Stimulated activated naive CD8-positive, alpha-beta T cell treated with anti-CD3 and anti-CD28 coated beads, Interleukin-15, Interleukin-2, amounts not matched to agents 100 U/mL and 50 U/mL, for 24 hours (primary cell): Measurements from ENCODE around the gene PCED1B.
A peak's percentile ranks its signal among the peaks of the same experiment; 100 is the strongest.
"Not testable (repeated sequence)": the region's sequence is repeated elsewhere in the genome, so short reads cannot be mapped to it uniquely, and the experiment has no call there.

Experiments
- ATAC-seq: fragments of 150-1000 bp; cut with Tn5 transposase; one replicate; pipeline ENCODE4 v1.10.0; 2021
- DNase-seq: peaks from one replicate; pipeline ENCODE4 v3.0.0; 2021

Gene PCED1B

DNA sequence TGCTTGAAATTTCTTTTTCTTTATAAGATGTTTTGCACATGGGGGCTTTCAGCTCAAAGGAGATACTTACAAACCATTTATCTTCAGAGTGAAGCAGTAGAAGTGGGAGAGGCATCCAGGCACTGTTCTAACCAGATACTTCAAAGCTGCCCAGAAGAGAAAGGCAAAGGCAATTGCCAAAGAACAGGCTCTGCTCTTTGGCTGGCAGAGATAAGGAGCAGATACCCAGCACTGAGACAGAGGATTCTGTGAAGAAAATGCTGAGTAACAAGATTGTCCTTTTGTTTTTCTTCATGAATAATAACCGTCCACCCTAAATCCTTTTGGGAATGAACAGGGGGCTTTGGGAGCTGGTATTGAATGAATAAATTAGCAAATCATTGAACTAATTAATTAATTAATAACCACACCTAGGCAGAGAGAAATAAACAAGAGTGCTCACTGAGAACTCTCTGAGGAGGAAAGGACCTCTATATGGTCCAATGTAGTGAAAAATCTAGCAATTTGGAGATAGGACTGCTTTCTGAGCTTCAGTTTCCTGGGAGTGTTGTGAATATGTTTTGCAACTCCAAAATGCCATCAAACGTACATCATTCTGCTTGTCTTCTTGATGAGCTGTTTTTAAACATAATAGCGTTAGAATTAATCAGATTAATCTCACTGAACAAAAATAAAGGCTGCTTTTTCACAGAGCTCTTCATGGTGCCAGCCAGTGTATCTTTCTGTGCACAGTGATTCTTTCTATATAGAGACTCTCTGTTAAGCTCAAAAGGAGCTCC lies 193.2 kb downstream of the PCED1B start:
- no peak for ATAC-seq
- DNase-seq, result no peak

DNA sequence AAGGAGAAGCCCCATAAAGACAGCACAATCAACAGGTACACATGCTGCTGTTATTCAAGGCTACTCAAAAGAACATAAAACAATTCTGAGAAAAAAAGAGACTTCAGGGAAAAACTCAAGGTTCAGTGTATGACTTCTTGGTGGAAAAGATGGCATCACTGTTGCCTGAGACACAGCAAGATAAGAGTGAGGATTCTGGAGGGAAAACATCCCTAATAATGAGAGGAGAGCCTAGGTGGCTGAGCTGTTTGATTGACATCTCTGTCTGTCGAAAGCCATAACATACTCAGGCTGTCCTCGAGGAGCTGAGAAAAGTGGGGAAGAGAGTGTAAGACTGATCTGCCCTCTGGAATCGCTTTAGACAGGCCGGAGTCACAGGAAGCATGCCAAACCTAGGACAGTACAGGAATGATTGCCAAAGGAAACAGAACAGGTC lies 193.8 kb downstream of the PCED1B start:
- no peak for ATAC-seq
- no peak for DNase-seq

DNA sequence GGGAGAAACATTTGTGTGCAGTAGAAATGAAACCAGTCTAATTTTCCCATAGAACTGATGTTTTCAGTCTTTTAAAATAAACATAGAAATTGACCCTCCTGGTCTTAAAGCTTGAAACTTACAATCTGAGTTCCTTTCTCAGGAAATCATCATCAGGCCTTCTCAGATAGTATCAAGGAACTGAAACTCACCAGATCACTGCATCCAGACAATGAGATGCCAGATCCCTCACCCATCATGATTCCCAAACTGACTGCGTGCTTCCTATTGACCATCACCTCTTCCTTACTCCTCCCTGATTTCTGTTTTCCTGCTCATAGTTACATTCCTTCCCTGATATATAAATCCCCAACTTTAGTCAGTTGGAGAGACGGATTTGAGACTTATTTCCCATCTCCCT lies 195.3 kb downstream of the PCED1B start:
- no peak for DNase-seq
- ATAC-seq, result no peak

DNA sequence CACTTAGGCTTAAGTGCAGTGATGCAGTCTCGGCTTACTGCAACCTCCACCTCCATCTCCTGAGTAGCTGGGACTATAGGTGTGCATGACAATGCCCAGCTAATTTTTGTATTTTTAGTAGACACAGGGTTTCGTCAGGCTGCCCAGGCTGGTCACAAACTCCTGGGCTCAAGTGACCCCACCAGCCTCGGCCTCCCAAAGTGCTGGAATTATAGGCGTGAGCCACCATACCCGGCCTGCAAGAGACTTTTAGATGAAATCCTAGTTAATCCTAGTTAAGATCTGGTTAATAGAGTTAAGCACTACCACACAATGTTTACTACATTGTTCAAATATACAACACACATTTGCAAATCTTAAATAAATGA lies 196.8 kb downstream of the PCED1B start:
- DNase-seq, result no peak
- no peak for ATAC-seq

DNA sequence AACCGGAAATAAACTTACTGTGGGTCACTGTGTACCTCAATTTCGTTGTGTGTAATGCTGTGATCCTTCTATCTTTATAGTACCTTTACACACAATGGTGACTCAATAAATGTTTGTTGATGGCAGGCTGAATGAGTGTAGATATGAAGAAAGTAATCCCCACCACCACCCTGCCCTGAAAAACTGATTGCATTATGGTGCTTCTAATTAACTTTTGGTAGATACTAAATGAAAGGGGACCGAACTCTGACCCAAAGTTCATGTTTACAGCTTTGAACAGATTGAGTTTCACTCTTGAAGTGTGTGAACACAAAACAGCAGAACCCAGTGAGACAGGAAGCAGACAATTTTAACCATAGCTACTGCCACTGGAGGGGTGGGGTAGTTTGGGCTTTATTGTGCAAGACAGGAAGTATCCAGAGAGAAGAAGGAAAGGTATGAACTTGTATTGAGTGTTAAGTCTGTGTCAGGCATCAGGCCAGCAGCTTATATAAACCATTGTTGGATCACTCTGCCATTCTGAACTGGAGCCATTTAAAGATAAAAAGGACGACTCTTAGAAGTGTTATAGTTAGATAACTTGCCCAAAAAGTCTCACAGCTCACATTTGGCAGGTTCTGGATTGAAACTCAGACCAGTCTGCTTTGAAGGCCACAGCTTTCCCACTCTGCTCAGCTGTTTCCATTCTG lies 197.3 kb downstream of the PCED1B start:
- peak; percentile 41 for DNase-seq
- peak; percentile 63 for ATAC-seq

DNA sequence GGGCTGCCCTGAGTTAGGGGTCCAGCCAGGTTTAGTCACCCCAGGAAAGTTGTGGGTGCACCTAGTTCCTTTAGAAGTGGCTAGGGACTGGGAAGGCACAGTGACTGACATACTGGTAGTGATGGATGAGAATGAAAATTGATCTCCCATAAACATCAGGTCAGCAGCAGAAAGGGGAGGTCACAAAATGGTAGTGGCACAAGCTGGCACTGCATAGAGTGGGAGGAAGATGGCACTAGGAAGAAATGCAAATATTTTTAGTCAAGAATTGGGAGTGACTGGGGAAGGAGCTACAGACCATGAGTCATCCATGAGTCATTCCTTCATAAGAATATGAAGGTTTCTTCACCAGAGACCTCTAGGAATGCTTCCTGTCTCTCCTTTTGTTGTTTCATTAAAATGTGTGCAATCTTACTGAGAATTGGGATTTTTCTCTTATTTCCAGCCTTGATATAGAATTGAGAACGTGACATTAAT lies 198.6 kb downstream of the PCED1B start:
- DNase-seq, result no peak

DNA sequence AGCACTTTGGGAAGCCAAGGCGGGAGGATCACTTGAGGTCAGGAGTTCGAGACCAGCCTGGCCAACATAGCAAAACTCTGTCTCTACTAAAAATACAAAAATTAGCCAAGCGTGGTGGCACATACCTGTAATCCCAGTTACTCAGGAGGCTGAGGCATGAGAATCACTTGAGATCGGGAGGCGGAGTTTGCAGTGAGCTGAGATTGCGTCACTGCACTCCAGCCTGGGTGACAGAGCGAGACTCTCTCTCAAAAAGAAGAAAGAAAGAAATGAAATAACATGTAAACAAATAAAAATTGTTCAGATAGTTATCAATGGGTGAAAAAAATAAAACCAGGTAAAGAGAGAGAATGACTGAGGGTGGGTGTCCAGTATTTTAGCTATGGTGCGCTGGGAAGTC lies 200.3 kb downstream of the PCED1B start:
- ATAC-seq, DNase-seq: not testable (repeated sequence)

More for the DNA sequence above, 198.6 kb downstream of the PCED1B start:
- peak; percentile 50 for ATAC-seq

DNA sequence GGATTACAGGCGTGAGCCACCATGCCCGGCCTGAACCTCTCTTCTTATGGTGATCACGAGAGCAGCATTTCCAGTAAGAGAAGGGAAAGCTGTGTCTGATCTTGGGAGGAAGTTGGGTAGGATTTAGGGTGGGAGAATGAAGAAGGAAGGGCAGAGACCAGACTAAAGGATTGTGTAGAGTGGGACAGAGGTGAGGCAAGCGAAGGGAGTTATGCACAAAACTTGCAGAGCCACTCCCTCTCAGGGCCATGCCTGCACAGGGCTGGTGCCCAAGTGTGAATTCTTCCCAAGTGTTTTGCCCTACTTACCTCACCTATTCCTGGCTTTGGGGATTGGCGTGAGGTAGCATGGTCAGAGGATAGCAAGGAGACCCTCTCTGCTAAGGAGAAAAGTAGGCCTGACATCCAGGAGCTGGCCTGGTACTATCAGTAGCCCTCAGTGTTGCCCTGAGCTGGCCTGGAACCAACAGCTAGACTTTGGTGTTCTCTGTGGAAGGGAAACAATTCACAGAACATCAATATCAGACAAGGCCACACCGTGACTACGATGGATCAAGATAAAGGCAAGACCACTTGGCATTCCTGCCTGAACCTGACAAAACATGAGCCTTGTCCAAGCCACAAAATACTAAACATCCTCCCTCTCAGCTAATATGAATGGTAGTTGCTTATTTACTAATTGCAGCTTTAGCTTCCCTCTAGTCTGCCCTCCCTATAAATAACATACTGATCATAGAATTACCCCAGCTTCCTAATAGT lies 201.3 kb downstream of the PCED1B start:
- DNase-seq, result no peak
- ATAC-seq, result no peak

DNA sequence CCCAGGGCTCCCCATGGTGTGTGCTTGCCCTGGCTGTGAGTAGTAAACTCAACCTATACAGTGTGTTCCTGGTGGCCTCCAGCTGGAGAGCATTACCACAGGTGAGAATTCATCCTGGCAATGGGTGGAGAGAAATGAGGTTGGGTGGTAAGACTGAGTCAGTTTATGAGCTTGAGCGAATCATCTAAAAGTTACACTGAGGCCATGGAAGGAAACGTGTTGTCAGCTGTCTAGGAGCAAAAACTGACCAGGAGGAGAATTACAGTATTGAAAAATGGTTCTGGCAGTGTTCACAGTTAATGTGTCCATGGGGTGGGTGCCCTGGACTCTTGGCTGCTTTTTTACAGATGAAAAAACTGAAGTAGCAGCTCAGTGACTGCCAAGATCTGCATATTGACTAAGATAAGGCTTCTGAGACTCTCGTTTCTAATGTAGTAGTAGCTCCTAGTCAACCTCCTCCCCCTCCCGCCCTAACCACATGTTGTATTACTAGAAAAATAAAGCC lies 202.3 kb downstream of the PCED1B start:
- ATAC-seq (peak; percentile 81), DNase-seq (peak; percentile 54)

DNA sequence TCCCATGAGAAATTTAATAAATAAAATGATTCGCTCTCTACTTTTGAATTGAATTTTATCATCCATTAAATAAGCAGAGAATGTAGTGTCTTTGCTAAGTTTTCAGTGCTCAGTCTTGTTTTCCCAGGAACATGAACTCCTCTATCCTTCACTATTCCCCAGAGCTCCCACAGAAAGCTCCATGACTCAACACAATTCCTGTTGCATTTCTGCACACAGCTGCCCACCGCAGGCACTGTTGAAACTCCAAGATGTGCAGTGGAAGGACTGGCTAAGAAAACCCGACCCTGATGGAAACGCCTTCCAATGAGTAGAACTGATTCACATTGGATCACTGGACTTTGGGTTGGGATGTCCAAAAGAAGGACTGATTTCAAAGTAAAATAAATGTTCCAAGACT lies 202.8 kb downstream of the PCED1B start:
- DNase-seq (no peak), ATAC-seq (no peak)
